ENCODE results near the gene CGREF1.

DNA sequence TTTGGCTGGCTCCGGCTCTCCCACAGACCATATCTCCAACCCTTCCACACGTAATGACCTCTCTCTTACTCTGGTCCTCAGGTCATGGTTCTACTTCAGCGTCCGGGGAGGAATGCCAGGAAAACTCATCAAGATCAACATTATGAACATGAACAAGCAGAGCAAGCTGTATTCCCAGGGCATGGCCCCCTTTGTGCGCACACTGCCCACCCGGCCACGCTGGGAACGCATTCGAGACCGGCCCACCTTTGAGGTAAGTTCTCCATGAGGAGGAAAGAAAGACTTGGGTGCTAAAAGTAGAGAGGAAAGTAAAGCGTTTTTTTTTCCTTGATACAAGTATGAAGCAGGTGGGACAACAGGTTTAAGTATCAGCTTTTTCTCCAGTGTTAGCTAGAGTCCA lies 65.6 kb downstream of the CGREF1 start:
- TF ChIP-seq, protein P1, sequence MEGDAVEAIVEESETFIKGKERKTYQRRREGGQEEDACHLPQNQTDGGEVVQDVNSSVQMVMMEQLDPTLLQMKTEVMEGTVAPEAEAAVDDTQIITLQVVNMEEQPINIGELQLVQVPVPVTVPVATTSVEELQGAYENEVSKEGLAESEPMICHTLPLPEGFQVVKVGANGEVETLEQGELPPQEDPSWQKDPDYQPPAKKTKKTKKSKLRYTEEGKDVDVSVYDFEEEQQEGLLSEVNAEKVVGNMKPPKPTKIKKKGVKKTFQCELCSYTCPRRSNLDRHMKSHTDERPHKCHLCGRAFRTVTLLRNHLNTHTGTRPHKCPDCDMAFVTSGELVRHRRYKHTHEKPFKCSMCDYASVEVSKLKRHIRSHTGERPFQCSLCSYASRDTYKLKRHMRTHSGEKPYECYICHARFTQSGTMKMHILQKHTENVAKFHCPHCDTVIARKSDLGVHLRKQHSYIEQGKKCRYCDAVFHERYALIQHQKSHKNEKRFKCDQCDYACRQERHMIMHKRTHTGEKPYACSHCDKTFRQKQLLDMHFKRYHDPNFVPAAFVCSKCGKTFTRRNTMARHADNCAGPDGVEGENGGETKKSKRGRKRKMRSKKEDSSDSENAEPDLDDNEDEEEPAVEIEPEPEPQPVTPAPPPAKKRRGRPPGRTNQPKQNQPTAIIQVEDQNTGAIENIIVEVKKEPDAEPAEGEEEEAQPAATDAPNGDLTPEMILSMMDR (IDR thresholded peaks at IDR 0.05) = no peak
- TF ChIP-seq POLR2A (IDR thresholded peaks at IDR 0.05) = no peak

Measured in uterus (tissue), 2 donors.